Amniotic epithelial cell (primary cell): Measurements from ENCODE around the gene GFRA3.

Experiments
- DNase-seq: peaks from one replicate; pipeline ENCODE4 v3.0.0-alpha.2; 2010; ENCODE audit warnings: low read depth

Gene GFRA3

GRCh38 chr5:138246822-138247221 is 27.6 kb downstream of the GFRA3 start:
- no peak for DNase-seq

GRCh38 chr5:138246334-138246733 is 28.1 kb downstream of the GFRA3 start:
- no peak for DNase-seq

- DNase-seq = no peak
Measured at GRCh38 chr5:138245717-138246116, 28.7 kb downstream of the GFRA3 start.

GRCh38 chr5:138243794-138244193 is 30.6 kb downstream of the GFRA3 start:
- no peak for DNase-seq

- no peak for DNase-seq
Measured at GRCh38 chr5:138241688-138242571, 32.5 kb downstream of the GFRA3 start.

- no peak for DNase-seq
Measured at GRCh38 chr5:138240650-138241385, 33.6 kb downstream of the GFRA3 start.

GRCh38 chr5:138238034-138238433 is 36.4 kb downstream of the GFRA3 start:
- no peak for DNase-seq

DNA sequence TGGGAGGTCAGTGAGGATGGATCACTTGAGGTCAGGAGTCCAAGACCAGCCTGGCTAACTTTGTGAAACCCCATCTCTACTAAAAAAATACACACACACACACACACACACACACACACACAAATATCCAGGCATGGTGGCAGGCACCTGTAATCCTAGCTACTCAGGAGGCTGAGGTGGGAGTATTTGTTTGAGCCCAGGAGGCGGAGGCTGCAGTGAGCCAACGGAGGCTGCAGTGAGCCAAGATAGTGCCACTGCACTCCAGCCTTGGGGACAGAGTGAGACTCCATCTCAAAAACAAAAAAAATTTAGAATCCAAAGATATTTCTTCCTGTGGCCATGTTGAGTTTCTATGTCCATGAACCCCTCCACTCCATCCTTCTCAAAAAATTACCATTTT is 39.8 kb downstream of the GFRA3 start:
- DNase-seq = no peak

DNA sequence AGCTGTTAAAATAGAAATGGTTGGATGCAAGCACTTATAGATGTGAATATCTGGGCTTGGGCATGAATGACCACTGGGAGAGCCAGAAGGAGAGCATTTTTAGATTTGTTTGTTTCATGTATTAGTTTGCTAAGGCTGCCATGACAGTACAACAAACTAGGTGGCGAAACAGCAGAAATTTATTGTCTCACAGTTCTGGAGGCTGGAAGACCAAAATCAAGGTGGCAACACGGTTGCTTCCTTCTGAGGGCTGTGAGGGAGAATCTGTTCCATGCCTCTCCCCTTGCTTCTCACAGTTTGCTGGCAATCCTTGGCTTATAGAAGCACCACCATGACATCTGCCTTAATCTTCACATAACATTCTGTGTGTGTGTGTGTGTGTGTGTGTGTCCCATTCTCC is 41.1 kb downstream of the GFRA3 start:
- DNase-seq = no peak

DNA sequence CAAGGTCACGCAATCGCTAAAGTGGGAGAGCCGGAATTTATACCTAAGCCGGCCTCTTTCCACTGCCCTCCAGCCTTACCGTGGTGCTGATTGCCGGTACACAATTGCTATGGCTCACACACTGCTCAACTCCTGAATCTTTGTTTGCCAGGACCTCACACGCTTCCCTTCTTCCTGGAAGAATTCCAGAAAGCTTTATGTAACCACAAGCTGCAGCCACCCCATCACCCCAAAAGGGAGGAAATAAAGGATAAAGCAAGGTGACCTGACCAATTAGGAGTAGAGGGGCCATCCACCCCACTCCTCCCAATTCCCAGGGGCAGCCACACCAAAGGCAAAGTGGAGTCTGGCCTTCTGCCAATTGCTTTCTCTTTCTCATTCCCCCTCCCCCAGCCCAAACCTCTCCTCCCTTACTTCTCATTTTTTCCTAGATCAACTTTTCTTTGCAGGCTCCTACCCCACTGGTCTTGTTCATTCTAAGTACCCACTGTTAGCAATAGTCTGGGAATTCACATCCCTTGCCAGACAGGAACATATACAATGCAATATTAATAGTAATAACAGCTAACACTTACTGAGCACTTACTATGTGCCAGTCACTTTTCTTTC is 43.3 kb downstream of the GFRA3 start:
- peak; percentile 44 for DNase-seq

DNA sequence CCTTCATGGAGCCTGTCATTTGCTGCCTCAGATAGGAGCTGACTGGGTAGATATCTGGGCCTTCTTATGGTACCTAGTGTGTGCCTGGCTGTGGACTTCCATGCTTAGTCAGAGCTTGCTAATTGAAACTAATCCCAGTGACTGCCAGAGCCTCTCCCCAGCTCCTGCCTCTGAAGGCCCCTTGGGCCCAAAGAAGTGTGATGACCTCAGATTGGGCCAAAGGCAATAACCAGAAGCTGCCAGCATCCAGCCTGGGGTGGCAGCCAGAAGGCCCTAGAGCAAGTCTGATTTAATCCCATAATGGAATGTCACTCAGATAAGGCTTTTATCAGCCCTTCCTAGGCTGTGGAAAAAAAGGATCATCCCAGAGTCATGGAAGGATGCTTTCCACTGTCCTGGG is 44.2 kb downstream of the GFRA3 start:
- DNase-seq = peak; percentile 31

DNA sequence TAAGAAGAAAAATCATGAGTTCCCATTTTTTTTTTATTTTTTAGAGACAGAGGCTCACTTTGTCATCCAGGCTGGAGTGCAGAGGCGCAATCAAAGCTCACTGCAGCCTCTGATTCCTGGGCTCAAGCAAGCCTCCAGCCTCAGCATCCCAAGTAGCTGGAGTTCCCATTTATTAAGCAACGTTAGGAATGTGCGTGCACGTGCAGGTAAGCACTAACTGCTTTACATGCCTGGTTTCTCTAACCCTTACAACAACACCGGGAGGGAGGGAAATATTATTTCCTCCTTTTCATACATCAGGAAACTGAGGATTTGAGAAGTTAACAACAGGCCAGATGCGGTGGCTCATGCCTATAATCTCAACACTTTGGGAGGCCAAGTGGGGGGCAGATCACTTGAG is 45.0 kb downstream of the GFRA3 start:
- DNase-seq = no peak

DNA sequence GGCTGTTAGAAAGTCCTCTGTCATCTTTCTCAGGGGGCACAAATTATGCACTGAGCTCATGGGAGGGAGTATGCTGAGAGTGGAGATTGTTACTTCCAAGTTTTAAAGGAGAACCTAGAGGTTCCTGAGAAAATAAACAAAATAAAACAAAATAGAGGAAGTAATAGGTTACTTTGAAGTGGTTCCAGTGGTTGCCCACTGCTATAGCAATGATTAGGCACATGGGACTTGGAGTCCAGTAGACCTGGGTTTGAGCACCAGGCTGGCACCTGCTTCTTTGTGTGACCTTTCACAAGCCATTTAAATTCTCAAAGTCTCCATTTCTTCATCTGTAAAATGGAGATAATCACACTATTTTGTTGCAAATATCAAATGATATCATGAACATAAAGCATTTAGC is 47.5 kb downstream of the GFRA3 start:
- no peak for DNase-seq

DNA sequence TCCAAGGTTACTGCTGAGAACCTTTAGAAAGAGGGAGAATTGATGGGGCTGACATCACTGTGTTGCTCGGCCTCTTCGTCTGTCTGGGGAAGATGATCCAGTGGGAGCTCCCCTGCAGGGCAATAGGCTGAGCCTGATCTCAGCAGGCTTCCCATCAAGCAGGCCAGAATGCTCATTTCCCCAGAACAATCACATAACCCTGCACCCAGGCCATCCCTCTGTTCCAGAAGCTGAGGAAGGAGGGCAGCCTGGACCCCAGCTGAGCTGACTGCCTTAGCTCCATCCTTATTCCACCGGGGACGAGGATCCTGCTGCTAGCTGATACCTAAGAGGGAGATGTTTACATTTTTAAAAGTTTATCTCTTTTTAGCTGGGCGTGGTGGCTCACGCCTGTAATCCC is 49.7 kb downstream of the GFRA3 start:
- no peak for DNase-seq

DNA sequence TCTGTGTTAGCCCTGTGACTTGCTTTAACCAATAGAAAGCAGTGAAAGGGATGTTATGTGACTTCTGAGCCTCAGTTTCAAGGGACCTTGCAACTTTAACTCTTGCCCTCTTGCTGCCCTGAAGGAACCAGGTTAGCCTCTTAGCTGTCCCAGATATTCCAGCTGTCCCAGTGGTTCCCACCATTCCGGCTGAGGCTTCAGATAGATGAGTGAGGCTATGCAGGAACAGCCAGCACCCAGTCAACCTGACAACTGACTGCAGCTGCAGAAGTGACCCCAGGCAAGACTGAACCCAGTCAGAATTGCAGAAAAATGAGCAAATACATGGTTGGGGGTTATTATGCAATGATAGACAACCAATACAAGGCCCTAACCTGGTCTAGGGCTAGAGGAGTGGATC is 50.9 kb downstream of the GFRA3 start:
- DNase-seq = no peak

GRCh38 chr5:138216799-138217198 is 57.6 kb downstream of the GFRA3 start:
- DNase-seq = no peak

DNA sequence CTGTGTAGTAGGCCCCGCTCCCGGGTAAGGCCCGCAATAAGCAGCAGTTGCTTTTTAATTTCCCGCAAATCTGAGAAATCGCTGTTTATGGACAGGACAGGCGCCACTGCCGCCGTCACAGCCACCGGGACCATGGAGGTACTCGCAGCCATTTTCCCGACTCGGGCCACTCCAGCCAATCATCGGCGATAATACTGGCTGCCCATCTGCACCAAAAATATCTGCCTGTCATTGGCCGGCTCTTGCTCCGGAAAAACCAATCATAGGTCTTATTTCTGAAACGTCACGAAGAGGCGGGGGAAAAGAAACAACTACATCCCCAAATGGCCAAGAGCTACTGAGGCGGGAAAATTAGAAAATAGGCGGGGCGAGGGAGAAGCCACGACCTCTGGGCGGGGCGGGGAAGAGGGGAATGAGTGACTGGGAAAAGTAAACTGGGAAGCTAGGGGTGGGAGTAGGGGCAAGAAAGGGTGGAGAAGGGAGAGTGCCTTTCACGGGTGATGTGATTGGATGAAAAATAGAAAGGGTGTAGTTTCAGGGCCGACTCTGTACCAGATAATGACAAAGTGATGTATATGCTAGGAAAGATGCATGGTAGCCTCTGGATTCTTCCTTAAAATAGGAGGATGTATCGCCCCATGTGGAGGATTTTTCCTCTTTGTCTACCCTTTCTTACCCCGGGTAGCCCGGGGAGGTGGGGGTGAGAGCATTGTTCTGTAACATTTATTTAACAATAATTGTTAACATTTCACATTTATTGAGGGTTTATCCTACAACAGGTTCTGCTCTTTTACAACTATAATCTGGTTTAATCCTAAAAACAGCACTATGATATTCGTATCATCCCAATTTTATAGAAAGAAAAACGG is 61.0 kb downstream of the GFRA3 start, which contains the start of gene CDC23:
TSS of gene CDC23 (minus strand) at position 163 of the 869 bp plus-strand sequence. CDS start at position 152, 11 bp downstream.
- DNase-seq = peak; percentile 98

DNA sequence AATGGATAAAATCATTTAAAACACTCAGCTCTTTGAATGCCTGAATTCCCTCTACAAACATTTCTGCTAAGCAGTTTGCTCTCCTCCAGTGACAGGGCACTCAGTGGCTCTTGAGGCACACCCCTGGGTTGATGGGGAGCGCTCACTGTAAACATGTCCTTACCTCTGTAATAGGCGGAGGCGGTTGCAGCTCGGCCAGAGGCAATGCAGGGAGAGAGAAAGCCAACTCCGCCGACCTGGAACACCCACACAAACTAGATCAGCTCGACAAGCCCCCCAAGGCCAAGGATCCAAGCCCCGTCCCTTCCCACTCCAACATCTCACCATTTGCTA is 61.6 kb downstream of the GFRA3 start:
- DNase-seq = no peak

- DNase-seq = no peak
Measured at GRCh38 chr5:138210985-138211384, 63.4 kb downstream of the GFRA3 start.
